Activated T-helper 2 cell treated with anti-CD3 and anti-CD28 coated beads, Interferon-gamma antibody, Interleukin-2, Interleukin-4, amounts not matched to agents 10 μg/mL and 5 μg/mL and 100 μg/mL, durations not matched to agents 14 hours and 24 hours and 36 hours (primary cell): ENCODE data around the gene PLEKHH1. TPM values are rescaled to one million over a fixed set of nuclear protein-coding genes. Genes with fewer than 3 reads are reported as not detected.
"Not testable (repeated sequence)": the region's sequence is repeated elsewhere in the genome, so short reads cannot be mapped to it uniquely, and the experiment has no call there.

Experiments used
- DNase-seq: peaks from one replicate; pipeline ENCODE4 v3.0.0; 2021; ENCODE audit warnings: low spot score
- H3K27ac Mint-ChIP-seq: one replicate; pipeline ENCODE4 v1.8.0; 2021; ENCODE audit warnings: mixed read lengths
- H3K27me3 Mint-ChIP-seq: one replicate; pipeline ENCODE4 v1.8.0; 2021; ENCODE audit warnings: low read depth, mixed read lengths
- H3K36me3 Mint-ChIP-seq: one replicate; pipeline ENCODE4 v1.8.0; 2021; ENCODE audit warnings: low read depth, mixed read lengths
- H3K4me1 Mint-ChIP-seq: one replicate; pipeline ENCODE4 v1.8.0; 2021; ENCODE audit warnings: low read depth, mixed read lengths
- H3K4me3 Mint-ChIP-seq: one replicate; pipeline ENCODE4 v1.8.0; 2021; ENCODE audit warnings: low read depth, mild to moderate bottlenecking, moderate library complexity, mixed read lengths
- H3K9me3 Mint-ChIP-seq: one replicate; pipeline ENCODE4 v1.8.0; 2021; ENCODE audit warnings: mixed read lengths
- intact Hi-C: fragments of 100-400 bp; cut with micrococcal nuclease; formaldehyde crosslinking; loops from one replicate; pipeline ENCODE4 v1.15.1; 2023
- total RNA-seq: library from RNA; stranded (reverse); gene quantifications from 2 replicates; pipeline ENCODE4 v1.2.3, GENCODE V29; 2022

Gene PLEKHH1
- total RNA-seq, 1 donor from 2014 or later = 1.5 TPM

DNA sequence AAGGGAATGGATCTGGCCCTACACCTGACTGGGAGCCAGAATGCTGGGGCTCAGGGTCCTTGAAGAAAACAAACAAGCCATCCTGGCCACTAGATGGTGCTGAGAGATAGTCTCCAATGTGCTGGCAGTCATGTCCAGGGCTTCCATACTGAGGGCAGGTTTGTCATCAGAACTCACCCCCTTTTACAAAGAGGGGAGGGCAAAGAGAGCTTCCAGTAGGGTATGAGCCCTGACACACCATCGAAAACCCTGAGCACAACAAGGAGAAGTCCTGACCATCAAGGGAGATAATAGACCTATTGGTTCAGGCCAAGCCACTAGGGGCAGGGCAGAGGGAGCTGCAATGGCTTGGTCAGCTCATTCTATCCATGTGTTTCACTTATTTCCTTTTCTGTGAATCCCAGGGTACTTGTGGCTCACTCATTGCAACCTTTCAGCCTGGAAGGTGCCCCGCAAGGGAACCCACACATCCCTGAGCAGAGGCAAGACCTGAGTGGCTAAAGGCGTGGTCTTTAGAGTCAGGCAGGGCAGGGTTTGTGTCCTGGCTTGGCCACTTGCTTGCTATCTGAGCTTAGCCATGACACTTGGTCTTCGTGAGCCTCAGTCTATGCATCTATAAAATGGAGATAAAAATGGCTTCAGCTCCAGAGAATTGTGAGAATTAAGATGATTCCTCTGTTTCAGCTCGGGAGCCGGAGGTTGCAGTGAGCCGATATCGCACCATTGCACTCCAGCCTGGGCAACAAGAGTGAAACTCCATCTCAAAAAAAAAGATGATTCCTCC, 6.2 kb upstream of the PLEKHH1 start:
- intact Hi-C loops = loop anchor here (1.0 kb wide), 1 partner anchor 44 kb away; no protein-coding TSS in a partner anchor
- H3K9me3 Mint-ChIP-seq = no peaks in the 10 kb centered on the region
- H3K36me3 Mint-ChIP-seq = no peaks in the 10 kb centered on the region
- H3K4me1 Mint-ChIP-seq = no peaks in the 10 kb centered on the region
- DNase-seq = no peak
- H3K27ac Mint-ChIP-seq = no peak overlapping the region
- no peak overlapping the region for H3K4me3 Mint-ChIP-seq
- peaks cover 73% of the 10 kb centered on the region for H3K27me3 Mint-ChIP-seq

DNA sequence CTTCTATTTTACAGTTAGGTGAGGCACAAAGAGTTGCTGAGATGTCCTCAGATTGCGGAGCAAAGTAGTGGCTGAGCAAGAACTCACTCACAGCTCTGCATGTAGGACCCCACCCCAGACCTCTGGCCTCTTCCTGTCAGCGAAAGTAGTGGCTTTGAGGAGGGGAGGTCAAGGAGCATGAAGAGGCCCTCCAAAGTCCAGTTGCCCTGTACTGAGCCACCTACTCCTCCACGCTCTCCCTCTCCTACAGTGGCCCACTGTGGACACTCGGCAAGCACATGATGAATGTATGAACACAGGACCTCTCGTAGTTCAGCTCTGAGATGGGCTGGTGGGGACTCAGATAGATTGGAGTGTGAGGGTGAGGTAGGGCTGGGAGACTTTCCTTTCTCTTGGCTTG, 5.3 kb upstream of the PLEKHH1 start:
- H3K27ac Mint-ChIP-seq = no peak overlapping the region
- peaks cover 3% of the 10 kb centered on the region for H3K4me1 Mint-ChIP-seq
- intact Hi-C loops = no loop called here
- no peaks in the 10 kb centered on the region for H3K9me3 Mint-ChIP-seq
- no peaks in the 10 kb centered on the region for H3K36me3 Mint-ChIP-seq
- H3K27me3 Mint-ChIP-seq = peaks cover 73% of the 10 kb centered on the region
- no peak overlapping the region for H3K4me3 Mint-ChIP-seq
- no peak for DNase-seq

DNA sequence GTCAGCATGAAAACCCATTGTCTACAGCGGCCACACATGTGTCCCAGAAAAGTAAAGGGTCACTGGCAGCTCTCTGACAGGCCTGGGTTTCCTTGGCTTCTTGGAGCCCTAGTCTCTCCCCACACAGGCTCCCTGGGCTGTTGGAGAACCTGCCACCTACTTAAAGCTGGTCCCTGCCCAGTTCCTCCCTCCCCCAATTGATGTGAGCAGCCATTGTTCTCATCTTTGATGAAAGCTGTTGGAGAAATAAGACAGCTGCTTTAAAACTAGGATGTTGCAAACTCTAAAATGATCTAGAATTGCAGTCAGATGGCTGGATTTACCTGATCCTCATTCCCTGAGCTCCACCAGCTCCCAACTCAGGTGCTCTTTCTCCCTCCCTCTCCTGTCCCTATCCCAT, 4.8 kb upstream of the PLEKHH1 start:
- H3K36me3 Mint-ChIP-seq = no peaks in the 10 kb centered on the region
- intact Hi-C loops = no loop called here

DNA sequence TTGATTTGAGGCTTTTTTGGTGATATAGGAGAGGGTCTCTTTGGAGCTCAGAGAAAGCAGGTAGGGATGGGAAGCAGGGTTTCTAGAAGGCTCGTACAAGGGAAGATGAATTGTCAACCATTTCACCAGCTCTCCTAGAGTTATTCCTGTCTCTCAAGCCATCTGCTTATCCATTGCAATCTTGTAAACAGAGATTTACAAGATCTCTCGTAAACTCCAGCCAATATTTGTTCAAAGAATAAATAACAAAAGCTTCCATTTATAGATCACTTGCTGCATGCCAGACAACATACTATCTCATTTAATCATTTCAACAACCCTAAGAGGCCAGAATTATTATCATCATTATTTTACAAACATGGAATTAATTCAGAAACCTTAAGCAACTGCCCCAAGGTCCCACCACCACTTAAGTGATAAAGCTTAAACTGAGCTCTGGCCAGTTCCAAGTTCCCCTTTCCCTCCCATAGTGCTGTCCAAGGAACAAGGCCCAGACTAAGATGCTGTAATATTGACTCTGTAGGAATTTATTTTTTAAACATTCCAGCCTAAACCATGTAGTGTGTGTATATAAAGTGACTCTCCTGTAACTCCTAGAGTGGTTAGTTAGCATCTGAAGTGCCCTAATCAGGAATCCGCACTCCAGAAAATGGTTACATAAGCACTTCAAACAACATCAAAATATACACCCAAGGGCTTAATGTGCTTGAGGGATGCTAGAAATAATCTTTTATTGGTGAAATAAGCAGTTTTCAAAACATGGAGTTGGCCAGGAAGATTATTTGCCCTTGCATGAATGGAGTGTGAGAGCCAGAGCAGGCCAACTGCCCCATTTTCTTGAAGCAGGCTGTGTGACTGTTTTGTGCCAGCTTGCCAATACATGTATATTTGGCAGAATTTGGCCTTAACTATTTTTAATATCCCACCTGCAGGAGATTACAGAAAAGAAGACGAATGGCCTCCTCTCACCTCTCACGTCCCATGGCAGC, 2.8 kb upstream of the PLEKHH1 start:
- peaks cover 5% of the 10 kb centered on the region for H3K4me1 Mint-ChIP-seq
- H3K27ac Mint-ChIP-seq = no peak overlapping the region
- intact Hi-C loops = loop anchor here (5.0 kb wide), 1 partner anchor 43 kb away; the partner anchor contains the start of gene TMEM229B
- no peak for DNase-seq
- no peaks in the 10 kb centered on the region for H3K9me3 Mint-ChIP-seq
- H3K36me3 Mint-ChIP-seq = no peaks in the 10 kb centered on the region
- H3K4me3 Mint-ChIP-seq = no peak overlapping the region
- peaks cover 70% of the 10 kb centered on the region for H3K27me3 Mint-ChIP-seq

More for the DNA sequence above, 4.8 kb upstream of the PLEKHH1 start:
- Mint-ChIP-seq H3K4me3 (no peak overlapping the region), H3K9me3 (no peaks in the 10 kb centered on the region), H3K4me1 (peaks cover 3% of the 10 kb centered on the region), H3K27me3 (peaks cover 70% of the 10 kb centered on the region), H3K27ac (no peak overlapping the region)
- no peak for DNase-seq

DNA sequence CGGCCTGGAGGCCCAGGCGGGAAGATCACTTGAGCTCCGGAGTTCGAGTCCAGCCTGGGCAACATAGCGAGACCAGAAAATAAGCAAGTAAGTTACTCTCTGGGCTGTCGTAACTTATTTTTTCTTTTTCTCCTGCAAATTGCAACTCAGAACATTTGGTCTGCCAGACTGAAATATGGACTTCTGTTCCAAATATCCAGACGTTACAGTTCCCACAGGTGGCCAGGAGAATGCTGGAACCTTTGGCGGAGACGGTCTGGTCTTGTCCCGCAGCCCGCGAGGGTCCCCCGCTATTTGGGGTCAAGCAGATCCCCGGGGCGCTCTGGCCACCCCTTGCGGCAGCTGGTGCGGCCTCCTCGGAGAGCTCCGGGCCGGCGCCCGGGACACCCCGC, 488 bp upstream of the PLEKHH1 start:
- H3K4me1 Mint-ChIP-seq = peaks cover 5% of the 10 kb centered on the region
- intact Hi-C loops = loop anchor here (5.0 kb wide), 1 partner anchor 45 kb away; the partner anchor contains the start of gene TMEM229B
- no peak overlapping the region for H3K27ac Mint-ChIP-seq
- H3K9me3 Mint-ChIP-seq = no peaks in the 10 kb centered on the region
- H3K4me3 Mint-ChIP-seq = peak overlapping the region; percentile 43
- no peak for DNase-seq
- H3K27me3 Mint-ChIP-seq = peaks cover 65% of the 10 kb centered on the region
- no peaks in the 10 kb centered on the region for H3K36me3 Mint-ChIP-seq

DNA sequence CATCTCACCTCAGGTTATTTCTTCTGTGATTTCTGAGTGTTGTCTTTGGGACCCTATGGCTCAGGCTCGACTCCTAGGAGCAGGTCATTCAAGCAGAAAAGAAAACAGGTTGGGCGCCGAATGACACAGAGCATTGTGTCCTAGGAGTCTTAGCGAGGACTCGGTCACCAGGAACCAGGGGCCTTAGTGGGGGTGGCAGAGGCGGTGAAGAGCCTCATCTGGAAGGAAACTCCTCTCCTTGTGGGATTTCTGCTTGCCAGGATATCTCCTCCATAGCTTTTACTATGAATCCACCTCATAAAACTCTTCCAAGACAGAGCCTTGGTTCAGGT, 630 bp downstream of the PLEKHH1 start:
- intact Hi-C loops = loop anchor here (5.0 kb wide), 1 partner anchor 46 kb away; the partner anchor contains the start of gene TMEM229B
- Mint-ChIP-seq H3K4me3 (peak overlapping the region; percentile 69), H3K27ac (no peak overlapping the region), H3K9me3 (no peaks in the 10 kb centered on the region), H3K36me3 (no peaks in the 10 kb centered on the region), H3K4me1 (peaks cover 5% of the 10 kb centered on the region), H3K27me3 (peaks cover 69% of the 10 kb centered on the region)
- no peak for DNase-seq

DNA sequence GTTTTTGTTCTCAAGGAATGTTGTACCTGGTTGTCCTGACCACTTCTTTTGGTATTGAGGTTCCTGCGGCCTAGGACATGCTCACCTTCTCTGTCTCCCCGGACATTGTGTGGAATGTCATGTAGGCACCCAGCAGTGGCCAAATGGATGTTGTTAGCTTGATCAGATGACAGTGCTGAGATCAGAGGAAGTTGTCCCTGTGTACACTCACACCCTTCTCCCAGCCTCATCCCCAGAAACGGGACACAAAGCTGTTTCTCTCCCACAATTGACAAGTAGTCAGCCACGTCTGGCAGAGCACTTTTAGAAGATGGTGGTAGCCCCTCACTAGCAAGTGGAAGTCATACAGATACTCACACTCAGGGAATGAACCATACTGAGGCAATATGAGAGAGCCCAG, 3.0 kb downstream of the PLEKHH1 start:
- Mint-ChIP-seq H3K36me3 (no peaks in the 10 kb centered on the region), H3K27me3 (peaks cover 60% of the 10 kb centered on the region), H3K27ac (no peak overlapping the region), H3K9me3 (no peaks in the 10 kb centered on the region), H3K4me1 (peaks cover 5% of the 10 kb centered on the region), H3K4me3 (no peak overlapping the region)
- intact Hi-C loops = no loop called here
- no peak for DNase-seq

DNA sequence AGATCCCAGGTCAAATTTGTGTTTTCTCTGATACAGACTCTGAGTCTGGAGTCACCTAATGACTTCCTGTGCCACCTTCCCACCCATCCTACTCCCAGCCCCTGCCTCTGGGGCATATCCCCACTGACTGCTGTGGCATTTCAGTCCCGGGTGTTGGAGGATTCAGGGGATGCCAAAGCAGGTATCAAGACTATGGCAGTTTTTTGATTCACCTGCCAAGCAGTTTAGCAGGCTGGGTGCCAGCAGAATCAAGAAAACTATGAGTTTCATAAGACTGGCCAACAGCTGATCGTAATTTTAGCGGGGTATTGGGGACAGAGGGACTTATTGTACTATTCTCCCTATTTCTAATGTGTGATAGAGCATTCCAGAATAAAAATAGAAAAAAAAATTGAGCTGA, 4.6 kb downstream of the PLEKHH1 start:
- no peaks in the 10 kb centered on the region for H3K9me3 Mint-ChIP-seq
- no peaks in the 10 kb centered on the region for H3K36me3 Mint-ChIP-seq
- peaks cover 55% of the 10 kb centered on the region for H3K27me3 Mint-ChIP-seq
- intact Hi-C loops = no loop called here
- H3K27ac Mint-ChIP-seq = no peak overlapping the region
- no peak overlapping the region for H3K4me3 Mint-ChIP-seq
- peaks cover 8% of the 10 kb centered on the region for H3K4me1 Mint-ChIP-seq
- no peak for DNase-seq

DNA sequence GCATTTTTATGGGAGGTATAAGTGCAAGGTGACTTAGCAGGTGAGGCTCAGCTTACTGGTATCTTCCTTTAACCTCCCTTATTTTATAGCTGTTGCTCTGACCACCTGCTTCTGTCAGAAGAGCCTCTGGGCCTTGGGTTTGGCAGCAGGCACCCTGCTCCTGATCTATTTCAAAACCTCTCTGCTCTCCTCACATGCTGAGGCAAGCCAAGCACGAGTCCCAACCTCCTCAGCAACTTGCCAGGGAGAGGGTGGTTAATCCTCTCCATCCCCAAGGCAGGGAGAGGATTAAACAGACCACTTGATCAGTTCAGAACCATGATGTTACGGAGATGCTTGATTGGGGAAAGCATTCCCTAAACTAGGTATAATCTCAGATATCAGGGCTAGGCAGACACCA, 5.4 kb downstream of the PLEKHH1 start:
- H3K36me3 Mint-ChIP-seq = no peaks in the 10 kb centered on the region
- H3K4me3 Mint-ChIP-seq = no peak overlapping the region
- DNase-seq = no peak
- H3K27ac Mint-ChIP-seq = no peak overlapping the region
- peaks cover 63% of the 10 kb centered on the region for H3K27me3 Mint-ChIP-seq
- no peaks in the 10 kb centered on the region for H3K9me3 Mint-ChIP-seq
- peaks cover 8% of the 10 kb centered on the region for H3K4me1 Mint-ChIP-seq
- intact Hi-C loops = no loop called here

DNA sequence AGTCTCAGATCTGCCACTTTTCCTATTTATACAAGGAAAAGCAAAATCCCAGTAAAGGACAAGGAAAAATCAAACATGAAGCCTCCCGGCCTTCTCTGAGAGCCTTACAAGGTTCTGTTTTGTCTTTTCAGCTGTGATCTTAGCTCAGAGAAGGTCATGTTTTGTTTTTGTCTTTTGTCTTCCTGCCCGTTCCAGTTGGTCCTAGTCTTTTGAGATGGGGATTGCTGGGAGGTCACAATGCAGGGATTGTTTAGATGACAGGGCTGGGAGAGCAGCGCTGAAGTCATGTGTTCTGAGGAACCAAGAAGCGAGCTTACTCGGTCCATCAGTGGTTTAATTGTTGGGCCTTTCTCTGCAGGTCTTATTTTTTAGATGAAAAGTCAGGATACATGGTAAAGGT, 6.0 kb downstream of the PLEKHH1 start:
- no peak overlapping the region for H3K4me3 Mint-ChIP-seq
- H3K27ac Mint-ChIP-seq = no peak overlapping the region
- H3K27me3 Mint-ChIP-seq = peaks cover 62% of the 10 kb centered on the region
- DNase-seq = no peak
- intact Hi-C loops = no loop called here
- no peaks in the 10 kb centered on the region for H3K36me3 Mint-ChIP-seq
- H3K4me1 Mint-ChIP-seq = peaks cover 5% of the 10 kb centered on the region
- peaks cover under 1% of the 10 kb centered on the region for H3K9me3 Mint-ChIP-seq

DNA sequence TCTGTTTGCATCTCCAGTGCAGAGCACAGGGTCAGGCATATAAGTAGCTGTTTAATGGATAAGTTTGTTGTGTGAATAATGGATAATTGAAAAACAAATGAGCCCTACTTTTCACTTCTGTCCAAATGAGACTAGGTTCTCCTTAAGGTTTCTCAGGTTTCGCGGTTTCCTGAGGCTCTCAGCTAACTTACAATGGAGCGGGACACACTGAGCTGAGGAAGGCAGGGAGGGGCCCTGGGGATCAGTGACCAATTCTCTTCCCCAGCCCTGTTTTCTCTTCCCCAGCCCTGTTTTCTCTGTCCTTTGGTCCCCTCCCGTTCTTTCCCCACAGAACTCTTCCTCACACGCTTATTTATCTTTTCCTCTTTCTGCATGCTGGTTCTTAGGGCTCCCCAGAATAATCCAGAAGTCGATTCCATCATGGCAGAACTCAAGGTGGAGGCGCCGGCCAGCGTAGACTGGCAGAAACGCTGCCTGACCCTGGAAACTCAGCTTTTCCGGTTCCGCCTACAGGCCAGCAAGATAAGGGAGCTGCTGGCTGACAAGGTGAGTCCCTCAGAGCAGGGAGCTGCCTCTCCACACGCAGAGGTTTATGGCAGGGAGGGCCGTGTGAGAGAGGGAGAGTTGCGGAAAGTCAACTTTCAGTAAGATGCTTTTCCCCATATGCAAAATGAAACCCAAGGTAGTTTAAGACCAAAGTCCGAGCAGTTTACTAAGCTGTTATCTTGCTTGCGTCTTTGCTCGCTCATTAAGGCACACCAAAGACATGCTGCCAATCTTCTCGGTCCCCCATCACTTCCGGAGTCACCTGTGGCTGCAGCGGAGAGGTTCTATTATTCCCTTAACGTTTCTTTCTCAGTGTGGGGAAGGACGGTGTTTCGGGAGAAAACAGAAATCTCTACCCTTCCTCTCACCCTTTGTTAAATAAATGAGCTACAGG, 8.6 kb downstream of the PLEKHH1 start:
- peaks cover 5% of the 10 kb centered on the region for H3K9me3 Mint-ChIP-seq
- H3K27ac Mint-ChIP-seq = no peak overlapping the region
- peaks cover 5% of the 10 kb centered on the region for H3K4me1 Mint-ChIP-seq
- peak overlapping the region; percentile 4 for H3K4me3 Mint-ChIP-seq
- H3K36me3 Mint-ChIP-seq = no peaks in the 10 kb centered on the region
- H3K27me3 Mint-ChIP-seq = peaks cover 60% of the 10 kb centered on the region
- DNase-seq = no peak
- intact Hi-C loops = no loop called here

DNA sequence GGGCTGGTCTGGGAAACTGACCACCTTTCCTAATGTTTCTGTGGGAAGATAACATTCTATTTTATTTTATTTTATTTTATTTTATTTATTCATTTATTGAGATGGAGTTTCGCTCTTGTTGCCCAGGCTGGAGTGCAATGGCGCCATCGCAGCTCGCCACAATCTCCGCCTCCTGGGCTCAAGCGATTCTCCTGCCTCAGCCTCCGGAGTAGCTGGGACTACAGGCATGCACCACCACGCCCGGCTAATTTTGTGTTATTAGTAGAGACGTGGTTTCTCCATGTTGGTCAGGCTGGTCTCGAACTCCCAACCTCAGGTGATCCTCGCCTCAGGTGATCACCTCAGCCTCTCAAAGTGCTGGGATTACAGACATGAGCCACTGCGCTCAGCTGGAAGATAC, 9.5 kb downstream of the PLEKHH1 start:
- H3K27ac Mint-ChIP-seq, H3K9me3 Mint-ChIP-seq, H3K4me3 Mint-ChIP-seq, H3K4me1 Mint-ChIP-seq, H3K36me3 Mint-ChIP-seq, intact Hi-C loops, DNase-seq: not testable (repeated sequence)
- peaks cover 60% of the 10 kb centered on the region for H3K27me3 Mint-ChIP-seq
